Fibroblast of pulmonary artery (primary cell): ENCODE measurements around the gene MYO1A.
"Not testable (repeated sequence)": the region's sequence is repeated elsewhere in the genome, so short reads cannot be mapped to it uniquely, and the experiment has no call there.

ENCODE experiments used
- DNase-seq: peaks from one replicate; pipeline ENCODE4 v3.0.0-alpha.2; 2010; ENCODE audit warnings: low read depth
- H3K4me3 ChIP-seq: replicated peaks from 2 replicates; pipeline ENCODE4 v1.5.1; 2011; ENCODE audit warnings: low read depth, mild to moderate bottlenecking, control low read depth, low read length, moderate library complexity
- TF ChIP-seq, protein P1 (sequence below): IDR thresholded peaks from 2 replicates; pipeline ENCODE4 v1.5.1; 2011; ENCODE audit warnings: mild to moderate bottlenecking, control low read depth, low read length, inconsistent platforms; ENCODE audit errors: missing control alignments

The MYO1A gene

GRCh38 chr12:57019983-57020719 lies 29.8 kb downstream of the MYO1A start:
- TF ChIP-seq, protein P1, sequence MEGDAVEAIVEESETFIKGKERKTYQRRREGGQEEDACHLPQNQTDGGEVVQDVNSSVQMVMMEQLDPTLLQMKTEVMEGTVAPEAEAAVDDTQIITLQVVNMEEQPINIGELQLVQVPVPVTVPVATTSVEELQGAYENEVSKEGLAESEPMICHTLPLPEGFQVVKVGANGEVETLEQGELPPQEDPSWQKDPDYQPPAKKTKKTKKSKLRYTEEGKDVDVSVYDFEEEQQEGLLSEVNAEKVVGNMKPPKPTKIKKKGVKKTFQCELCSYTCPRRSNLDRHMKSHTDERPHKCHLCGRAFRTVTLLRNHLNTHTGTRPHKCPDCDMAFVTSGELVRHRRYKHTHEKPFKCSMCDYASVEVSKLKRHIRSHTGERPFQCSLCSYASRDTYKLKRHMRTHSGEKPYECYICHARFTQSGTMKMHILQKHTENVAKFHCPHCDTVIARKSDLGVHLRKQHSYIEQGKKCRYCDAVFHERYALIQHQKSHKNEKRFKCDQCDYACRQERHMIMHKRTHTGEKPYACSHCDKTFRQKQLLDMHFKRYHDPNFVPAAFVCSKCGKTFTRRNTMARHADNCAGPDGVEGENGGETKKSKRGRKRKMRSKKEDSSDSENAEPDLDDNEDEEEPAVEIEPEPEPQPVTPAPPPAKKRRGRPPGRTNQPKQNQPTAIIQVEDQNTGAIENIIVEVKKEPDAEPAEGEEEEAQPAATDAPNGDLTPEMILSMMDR = no peak

DNA sequence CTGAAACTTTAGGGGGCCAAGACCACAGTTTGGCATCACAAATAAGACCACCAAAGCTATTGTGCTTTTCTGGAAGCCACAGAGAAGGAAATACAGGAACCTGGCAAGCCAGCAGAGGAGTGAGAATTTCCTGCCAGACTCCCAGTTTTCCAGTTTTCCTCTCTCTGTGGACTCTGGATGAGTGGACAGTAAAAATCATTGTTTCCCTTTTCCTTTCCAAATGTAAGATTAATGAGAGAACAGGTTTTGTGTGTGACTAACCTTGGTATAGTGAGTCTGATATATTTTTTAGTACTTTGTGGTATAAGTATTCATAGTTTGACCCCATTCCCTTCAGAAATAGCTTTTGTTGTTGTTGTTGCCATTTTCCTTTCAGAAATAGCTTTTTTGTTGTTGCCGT lies 31.0 kb downstream of the MYO1A start:
- H3K4me3 ChIP-seq = no peak overlapping the region
- TF ChIP-seq, protein P1 = no peak
- DNase-seq = no peak

More at GRCh38 chr12:57019983-57020719, 29.8 kb downstream of the MYO1A start:
- DNase-seq = no peak
- no peak overlapping the region for H3K4me3 ChIP-seq

- DNase-seq, H3K4me3 ChIP-seq: not testable (repeated sequence)
Measured at GRCh38 chr12:57018353-57018752, 31.6 kb downstream of the MYO1A start.

GRCh38 chr12:57016348-57016747 lies 33.6 kb downstream of the MYO1A start, which contains the start of gene TAC3:
Gene TAC3 (minus strand): TSS chr12:57016529. CDS start chr12:57015797, 732 bp downstream.
- DNase-seq = no peak
- TF ChIP-seq, protein P1 = no peak
- no peak within 1 kb of the TSS for H3K4me3 ChIP-seq

- H3K4me3 ChIP-seq = no peak overlapping the region
- DNase-seq = no peak
- TF ChIP-seq, protein P1 = no peak
Measured at GRCh38 chr12:57012600-57013465, 37.1 kb downstream of the MYO1A start.

DNA sequence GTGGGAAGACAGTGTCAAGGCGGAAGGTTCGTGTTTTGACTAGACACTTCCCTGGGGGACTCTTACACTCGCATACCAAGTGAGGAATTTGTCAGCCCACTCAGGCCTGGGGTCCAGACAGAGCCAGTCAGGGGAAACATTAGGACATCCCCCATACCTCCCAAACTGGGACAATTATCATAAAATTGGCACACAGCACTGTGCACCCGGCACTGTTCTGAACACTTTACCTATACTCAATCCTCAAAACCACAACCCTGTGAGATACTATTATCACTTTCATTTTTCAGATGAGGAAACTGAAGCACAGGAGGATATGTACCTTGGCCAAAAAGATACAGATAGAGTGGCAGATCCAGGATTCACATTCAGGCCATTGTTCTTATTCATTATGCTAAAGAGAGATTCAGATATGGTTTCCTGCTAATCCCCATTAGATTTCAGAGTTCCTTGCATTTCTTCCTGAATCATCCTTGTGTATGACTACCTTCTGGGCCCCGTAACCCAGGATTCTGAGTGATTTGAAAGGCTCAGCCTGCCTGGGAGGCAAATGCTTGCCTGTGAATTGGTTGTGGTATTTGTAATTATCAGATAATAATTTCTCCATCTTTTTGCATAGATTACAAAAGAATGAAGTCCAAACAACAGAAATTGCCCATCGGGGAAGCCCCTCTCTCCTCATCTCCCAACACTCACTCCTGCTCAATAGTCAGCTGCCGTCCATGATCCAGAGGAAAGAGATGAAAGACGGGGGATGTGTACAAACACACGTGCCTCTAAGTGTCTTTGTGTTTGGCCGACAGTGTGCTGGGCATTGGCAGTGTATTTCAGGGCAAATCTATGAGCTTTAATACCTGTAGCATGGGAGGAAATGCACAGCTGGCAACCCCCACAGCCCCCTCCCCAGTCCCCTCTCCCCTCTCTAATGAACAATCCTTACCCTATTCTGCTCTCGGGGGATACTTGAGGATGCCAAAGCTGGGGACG lies 38.2 kb downstream of the MYO1A start:
- TF ChIP-seq, protein P1 = no peak
- no peak overlapping the region for H3K4me3 ChIP-seq
- DNase-seq = no peak
